ENCODE results near the gene TENT5A.
"Not testable (repeated sequence)": the region's sequence is repeated elsewhere in the genome, so short reads cannot be mapped to it uniquely, and the experiment has no call there.

The TENT5A gene

GRCh38 chr6:81749707-81750106 is 2.8 kb downstream of the TENT5A start:
- DNase-seq: no peak

- no peak for DNase-seq
These were observed 3.5 kb downstream of the TENT5A start for GRCh38 chr6:81748994-81749393.

GRCh38 chr6:81747327-81747726 is 5.2 kb downstream of the TENT5A start:
- no peak for DNase-seq

- DNase-seq: no peak
These were observed 8.3 kb downstream of the TENT5A start for GRCh38 chr6:81744131-81744530.

- DNase-seq: no peak
These were observed 8.8 kb downstream of the TENT5A start for GRCh38 chr6:81743649-81744048.

GRCh38 chr6:81741689-81742088 is 10.8 kb downstream of the TENT5A start:
- no peak for DNase-seq

GRCh38 chr6:81740591-81740990 is 11.9 kb downstream of the TENT5A start:
- DNase-seq: not testable (repeated sequence)

GRCh38 chr6:81739230-81740195 is 13.0 kb downstream of the TENT5A start:
- no peak for DNase-seq

GRCh38 chr6:81736428-81736827 is 16.1 kb downstream of the TENT5A start:
- no peak for DNase-seq

GRCh38 chr6:81735756-81736380 is 16.6 kb downstream of the TENT5A start:
- DNase-seq: no peak

- no peak for DNase-seq
These were observed 17.9 kb downstream of the TENT5A start for GRCh38 chr6:81734500-81735150.

GRCh38 chr6:81734081-81734480 is 18.4 kb downstream of the TENT5A start:
- DNase-seq: no peak

GRCh38 chr6:81731814-81732213 is 20.7 kb downstream of the TENT5A start:
- no peak for DNase-seq

GRCh38 chr6:81727876-81728517 is 24.5 kb downstream of the TENT5A start:
- DNase-seq: no peak

GRCh38 chr6:81725127-81725526 is 27.4 kb downstream of the TENT5A start:
- DNase-seq: no peak

GRCh38 chr6:81722506-81723223 is 29.8 kb downstream of the TENT5A start:
- DNase-seq: no peak

- no peak for DNase-seq
These were observed 32.1 kb downstream of the TENT5A start for GRCh38 chr6:81720427-81720826.

- no peak for DNase-seq
These were observed 34.4 kb downstream of the TENT5A start for GRCh38 chr6:81718126-81718525.

GRCh38 chr6:81714684-81715083 is 37.8 kb downstream of the TENT5A start:
- no peak for DNase-seq

GRCh38 chr6:81713205-81713604 is 39.3 kb downstream of the TENT5A start:
- no peak for DNase-seq

- DNase-seq: no peak
These were observed 44.3 kb downstream of the TENT5A start for GRCh38 chr6:81708113-81708699.

- no peak for DNase-seq
These were observed 47.8 kb downstream of the TENT5A start for GRCh38 chr6:81704700-81705099.

All from NCI-H2227 treated with DMSO at 0.1 percent for 48 hours (cell line).